Glomerular visceral epithelial cell (primary cell): Measurements from ENCODE around the gene POMGNT1.

Source experiments
- DNase-seq: peaks from one replicate; pipeline ENCODE4 v3.0.0-alpha.2; 2016; ENCODE audit errors: extremely low spot score

Gene POMGNT1

GRCh38 chr1:46210561-46210960 is 12.3 kb upstream of the POMGNT1 start:
- no peak for DNase-seq

GRCh38 chr1:46206399-46206798 is 8.2 kb upstream of the POMGNT1 start:
- no peak for DNase-seq

- DNase-seq = no peak
Measured at GRCh38 chr1:46205791-46206190, 7.6 kb upstream of the POMGNT1 start.

- DNase-seq = no peak
Measured at GRCh38 chr1:46205141-46205540, 6.9 kb upstream of the POMGNT1 start.

GRCh38 chr1:46204406-46204742 is 6.1 kb upstream of the POMGNT1 start:
- DNase-seq = no peak

- DNase-seq = no peak
Measured at GRCh38 chr1:46203738-46204405, 5.6 kb upstream of the POMGNT1 start.

- no peak for DNase-seq
Measured at GRCh38 chr1:46199233-46199749, 1.1 kb upstream of the POMGNT1 start.

GRCh38 chr1:46197560-46197963 is 672 bp downstream of the POMGNT1 start:
- DNase-seq = no peak

- no peak for DNase-seq
Measured at GRCh38 chr1:46196609-46197008, 1.6 kb downstream of the POMGNT1 start.

- no peak for DNase-seq
Measured at GRCh38 chr1:46194641-46195193, 3.5 kb downstream of the POMGNT1 start.

GRCh38 chr1:46193984-46194570 is 4.2 kb downstream of the POMGNT1 start:
- DNase-seq = peak; percentile 53

GRCh38 chr1:46193285-46193684 is 4.9 kb downstream of the POMGNT1 start:
- DNase-seq = no peak

- DNase-seq = no peak
Measured at GRCh38 chr1:46192171-46192570, 6.1 kb downstream of the POMGNT1 start.

GRCh38 chr1:46191033-46191701 is 7.1 kb downstream of the POMGNT1 start:
- DNase-seq = no peak

GRCh38 chr1:46190539-46190938 is 7.7 kb downstream of the POMGNT1 start:
- no peak for DNase-seq

GRCh38 chr1:46188295-46189030 is 9.8 kb downstream of the POMGNT1 start:
- DNase-seq = no peak

- DNase-seq = no peak
Measured at GRCh38 chr1:46187106-46187869, 10.9 kb downstream of the POMGNT1 start.

- DNase-seq = peak; percentile 76
Measured at GRCh38 chr1:46186076-46186475, 12.2 kb downstream of the POMGNT1 start.

GRCh38 chr1:46184920-46185658 is 13.1 kb downstream of the POMGNT1 start:
- no peak for DNase-seq

- DNase-seq = no peak
Measured at GRCh38 chr1:46183926-46184557, 14.2 kb downstream of the POMGNT1 start.
